GM12865 (cell line): ENCODE data around the gene FBRSL1.

Source experiments
- DNase-seq: peaks from one replicate; pipeline ENCODE4 v3.0.0; 2010; ENCODE audit warnings: low read depth
- H3K4me3 ChIP-seq: 2 replicates; pipeline ENCODE4 v1.5.1; 2011; ENCODE audit warnings: mild to moderate bottlenecking, low read depth, low read length, control low read depth
- CTCF ChIP-seq: IDR thresholded peaks from 2 replicates; pipeline ENCODE4 v1.5.1; 2011; ENCODE audit warnings: low read length, control low read depth, low read depth, inconsistent platforms; ENCODE audit not compliant: insufficient read depth; ENCODE audit errors: missing control alignments

FBRSL1 gene

GRCh38 chr12:132493482-132494178 lies 3.7 kb downstream of the FBRSL1 start:
- DNase-seq = no peak
- H3K4me3 ChIP-seq = no peak overlapping the region
- TF ChIP-seq CTCF = no peak

GRCh38 chr12:132494294-132495164 lies 4.6 kb downstream of the FBRSL1 start:
- no peak overlapping the region for H3K4me3 ChIP-seq
- DNase-seq = no peak
- TF ChIP-seq CTCF = no peak

- no peak for TF ChIP-seq CTCF
- H3K4me3 ChIP-seq = no peak overlapping the region
These were observed 5.2 kb downstream of the FBRSL1 start for GRCh38 chr12:132495165-132495544.

GRCh38 chr12:132495629-132496357 lies 5.8 kb downstream of the FBRSL1 start:
- DNase-seq = no peak
- TF ChIP-seq CTCF = no peak
- H3K4me3 ChIP-seq = no peak overlapping the region

More at GRCh38 chr12:132495165-132495544, 5.2 kb downstream of the FBRSL1 start:
- DNase-seq = no peak

DNA sequence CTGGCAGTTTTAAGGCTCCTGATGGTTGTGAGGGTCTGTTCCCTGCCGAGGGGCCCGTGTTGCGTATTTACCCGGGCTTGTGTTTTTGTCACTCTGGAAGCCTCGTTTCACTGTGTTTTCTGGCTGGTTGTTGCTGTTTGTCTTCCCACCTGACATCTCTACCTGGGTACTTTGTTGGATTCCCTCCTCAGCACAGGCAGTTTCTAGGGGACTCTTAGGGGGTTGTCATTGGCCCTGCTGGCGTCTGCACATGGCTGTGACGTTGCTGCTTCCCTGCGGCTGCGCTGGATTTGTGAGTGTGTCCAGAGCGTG lies 6.4 kb downstream of the FBRSL1 start:
- no peak overlapping the region for H3K4me3 ChIP-seq
- DNase-seq = no peak
- no peak for TF ChIP-seq CTCF

GRCh38 chr12:132496710-132497109 lies 6.8 kb downstream of the FBRSL1 start:
- DNase-seq = no peak
- TF ChIP-seq CTCF = no peak

More at GRCh38 chr12:132496710-132497109, 6.8 kb downstream of the FBRSL1 start:
- no peak overlapping the region for H3K4me3 ChIP-seq
